ENCODE results near the gene NACC1. TPM values are rescaled to one million over a fixed set of nuclear protein-coding genes. Genes with fewer than 3 reads are reported as not detected.

NACC1 gene
- total and polyA plus RNA-seq, 2 donors from 2014 or later = 16.7 to 46.1 TPM

- DNase-seq = no peak
- peaks cover 0 to 3% (median 0%) of the 10 kb centered on the region in 3 donors for H3K36me3 ChIP-seq (ENCODE audit: control insufficient read depth in 2 of 3, insufficient read depth in 3 of 3, low read length in 3 of 3)
- no peak overlapping the region for H3K27ac ChIP-seq (ENCODE audit: low read depth in 2 of 2, low read length in 2 of 2)
- intact Hi-C loops (cut with DNase I) = no loop called here
- H3K4me3 ChIP-seq (ENCODE audit: low read length in 3 of 3) = no peak overlapping the region
- no peaks in the 10 kb centered on the region for H3K27me3 ChIP-seq (ENCODE audit: control insufficient read depth, insufficient read depth, low read length)
- H3K4me1 ChIP-seq (ENCODE audit: control insufficient read depth in 2 of 3, insufficient read depth in 2 of 3, low read depth in 1 of 3, low read length in 3 of 3) = no peaks in the 10 kb centered on the region
- TF ChIP-seq, protein P1, sequence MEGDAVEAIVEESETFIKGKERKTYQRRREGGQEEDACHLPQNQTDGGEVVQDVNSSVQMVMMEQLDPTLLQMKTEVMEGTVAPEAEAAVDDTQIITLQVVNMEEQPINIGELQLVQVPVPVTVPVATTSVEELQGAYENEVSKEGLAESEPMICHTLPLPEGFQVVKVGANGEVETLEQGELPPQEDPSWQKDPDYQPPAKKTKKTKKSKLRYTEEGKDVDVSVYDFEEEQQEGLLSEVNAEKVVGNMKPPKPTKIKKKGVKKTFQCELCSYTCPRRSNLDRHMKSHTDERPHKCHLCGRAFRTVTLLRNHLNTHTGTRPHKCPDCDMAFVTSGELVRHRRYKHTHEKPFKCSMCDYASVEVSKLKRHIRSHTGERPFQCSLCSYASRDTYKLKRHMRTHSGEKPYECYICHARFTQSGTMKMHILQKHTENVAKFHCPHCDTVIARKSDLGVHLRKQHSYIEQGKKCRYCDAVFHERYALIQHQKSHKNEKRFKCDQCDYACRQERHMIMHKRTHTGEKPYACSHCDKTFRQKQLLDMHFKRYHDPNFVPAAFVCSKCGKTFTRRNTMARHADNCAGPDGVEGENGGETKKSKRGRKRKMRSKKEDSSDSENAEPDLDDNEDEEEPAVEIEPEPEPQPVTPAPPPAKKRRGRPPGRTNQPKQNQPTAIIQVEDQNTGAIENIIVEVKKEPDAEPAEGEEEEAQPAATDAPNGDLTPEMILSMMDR (IDR thresholded peaks at IDR 0.05; ENCODE audit: borderline replicate concordance, extremely low read depth, insufficient read depth) = no peak
- no peak for FAIRE-seq
- no peaks in the 10 kb centered on the region for H3K9me3 ChIP-seq (ENCODE audit: control insufficient read depth in 2 of 3, insufficient read depth in 1 of 3, low read length in 3 of 3)
- H3K9ac ChIP-seq (ENCODE audit: low read length in 3 of 3) = no peak overlapping the region
Observed at GRCh38 chr19:13128583-13128982, 10.5 kb downstream of the NACC1 start.

- intact Hi-C loops (cut with DNase I) = no loop called here
- TF ChIP-seq, protein P1 (IDR thresholded peaks at IDR 0.05; ENCODE audit: borderline replicate concordance, extremely low read depth, insufficient read depth) = no peak
Observed at GRCh38 chr19:13129384-13129783, 11.3 kb downstream of the NACC1 start.

DNA sequence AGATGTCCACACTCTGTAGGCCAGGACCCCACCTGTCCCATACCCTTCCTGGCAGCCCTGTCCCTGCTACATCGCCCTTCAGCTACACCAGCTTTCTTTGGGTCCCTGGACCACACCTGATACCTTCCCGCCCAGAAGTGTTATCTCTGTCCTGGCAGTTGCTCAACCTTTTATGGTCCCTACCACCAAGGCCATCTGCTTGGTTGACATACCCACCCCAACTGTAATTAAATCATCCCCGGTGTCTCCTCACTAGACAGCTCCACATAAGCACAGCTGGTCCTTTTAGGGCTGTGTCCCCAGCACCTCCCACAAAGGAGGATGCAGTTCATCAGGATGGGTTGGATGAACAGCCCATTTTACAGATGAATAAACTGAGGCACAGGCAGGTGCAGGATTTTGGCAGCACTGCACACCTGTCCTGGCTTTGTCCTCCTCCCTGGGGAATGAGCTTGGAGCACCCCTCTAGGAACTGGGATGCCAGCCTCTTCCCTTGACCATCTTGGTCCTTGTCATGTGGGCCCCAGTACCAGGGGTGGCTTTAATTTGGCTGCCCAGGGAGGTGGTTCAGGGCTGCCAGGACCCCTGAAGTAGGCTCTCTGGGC, 12.9 kb downstream of the NACC1 start:
- FAIRE-seq = no peak
- TF ChIP-seq, protein P1 (IDR thresholded peaks at IDR 0.05; ENCODE audit: borderline replicate concordance, extremely low read depth, insufficient read depth) = no peak
- Histone ChIP-seq H3K9ac (ENCODE audit: low read length in 3 of 3) (no peak overlapping the region), H3K4me1 (ENCODE audit: control insufficient read depth in 2 of 3, insufficient read depth in 2 of 3, low read depth in 1 of 3, low read length in 3 of 3) (no peaks in the 10 kb centered on the region), H3K4me3 (ENCODE audit: low read length in 3 of 3) (no peak overlapping the region), H3K27me3 (ENCODE audit: control insufficient read depth, insufficient read depth, low read length) (no peaks in the 10 kb centered on the region), H3K27ac (ENCODE audit: low read depth in 2 of 2, low read length in 2 of 2) (no peak overlapping the region), H3K36me3 (ENCODE audit: control insufficient read depth in 2 of 3, insufficient read depth in 3 of 3, low read length in 3 of 3) (peaks cover 0 to 5% (median 2%) of the 10 kb centered on the region in 3 donors), H3K9me3 (ENCODE audit: control insufficient read depth in 2 of 3, insufficient read depth in 1 of 3, low read length in 3 of 3) (no peaks in the 10 kb centered on the region)
- DNase-seq = no peak
- intact Hi-C loops (cut with DNase I) = no loop called here

More at GRCh38 chr19:13129384-13129783, 11.3 kb downstream of the NACC1 start:
- Histone ChIP-seq H3K27ac (ENCODE audit: low read depth in 2 of 2, low read length in 2 of 2) (no peak overlapping the region), H3K9ac (ENCODE audit: low read length in 3 of 3) (no peak overlapping the region), H3K4me3 (ENCODE audit: low read length in 3 of 3) (no peak overlapping the region), H3K9me3 (ENCODE audit: control insufficient read depth in 2 of 3, insufficient read depth in 1 of 3, low read length in 3 of 3) (no peaks in the 10 kb centered on the region), H3K36me3 (ENCODE audit: control insufficient read depth in 2 of 3, insufficient read depth in 3 of 3, low read length in 3 of 3) (peaks cover 0 to 3% (median 0%) of the 10 kb centered on the region in 3 donors), H3K27me3 (ENCODE audit: control insufficient read depth, insufficient read depth, low read length) (no peaks in the 10 kb centered on the region), H3K4me1 (ENCODE audit: control insufficient read depth in 2 of 3, insufficient read depth in 2 of 3, low read depth in 1 of 3, low read length in 3 of 3) (no peaks in the 10 kb centered on the region)
- FAIRE-seq (no peak), DNase-seq (no peak)

Data from kidney (tissue), 14 donors.